GM15510 (cell line): ENCODE data around the gene FKBP15.

Experiments
- POLR2A ChIP-seq: IDR thresholded peaks from 3 replicates; pipeline ENCODE4 v1.6.1; 2011; ENCODE audit warnings: borderline replicate concordance; ENCODE audit not compliant: insufficient read length; ENCODE audit errors: extremely low read depth

The FKBP15 gene

DNA sequence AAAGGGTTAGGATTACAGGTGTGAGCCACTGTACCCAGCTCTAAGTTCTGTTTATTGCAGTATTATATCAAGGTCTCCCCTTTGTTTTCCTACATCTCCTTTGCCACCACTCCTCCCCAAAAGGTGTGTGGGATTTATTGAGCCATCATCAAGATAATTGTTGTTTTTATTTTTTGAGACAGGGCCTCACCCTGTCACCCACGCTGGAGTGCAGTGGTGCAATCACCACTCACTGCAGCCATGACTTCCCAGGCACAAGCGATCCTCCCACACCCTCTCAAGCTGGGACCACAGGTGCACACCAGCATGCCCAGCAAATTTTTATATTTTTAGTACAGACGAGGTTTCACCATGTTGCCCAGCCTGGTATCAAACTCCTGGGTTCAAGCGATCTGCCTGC, 24.8 kb upstream of the FKBP15 start:
- no peak for TF ChIP-seq POLR2A

DNA sequence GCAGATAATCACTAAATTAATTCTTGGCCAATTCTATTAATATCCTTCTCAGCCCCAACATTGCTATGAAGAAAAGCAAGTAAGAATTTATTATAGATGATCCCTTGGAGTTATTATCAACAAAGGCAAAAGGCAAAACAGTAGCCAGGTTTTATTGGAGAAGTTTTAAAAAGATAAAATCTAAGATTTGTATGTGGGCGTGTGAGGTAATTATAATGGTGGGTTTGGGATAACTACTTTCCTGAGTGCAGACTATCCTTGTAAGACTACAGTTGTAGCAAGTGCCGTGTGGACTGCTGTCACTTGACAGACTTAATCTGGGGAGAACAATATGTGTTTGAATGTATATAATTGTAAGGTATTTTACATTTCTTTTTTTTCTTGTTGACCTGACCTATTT, 23.5 kb upstream of the FKBP15 start:
- TF ChIP-seq POLR2A = no peak

DNA sequence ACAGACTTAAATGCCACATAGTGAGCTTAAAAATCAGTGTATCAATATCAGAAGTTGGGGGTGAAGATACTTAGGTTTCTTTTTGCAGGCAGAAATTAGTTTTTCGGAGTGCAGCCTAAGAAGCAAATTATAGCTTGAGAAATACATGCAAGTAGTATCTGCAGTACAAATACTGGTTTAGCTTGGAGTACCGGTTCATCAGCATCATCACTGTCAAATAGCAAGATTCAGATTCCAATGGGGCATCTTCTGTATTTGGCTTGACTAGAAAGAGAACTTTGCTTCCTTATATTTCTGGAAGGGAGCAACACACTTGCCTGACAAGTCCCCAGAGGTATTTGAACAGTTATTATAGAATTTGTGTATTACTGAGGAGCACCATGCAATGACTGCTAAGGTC, 20.1 kb upstream of the FKBP15 start:
- TF ChIP-seq POLR2A = no peak

DNA sequence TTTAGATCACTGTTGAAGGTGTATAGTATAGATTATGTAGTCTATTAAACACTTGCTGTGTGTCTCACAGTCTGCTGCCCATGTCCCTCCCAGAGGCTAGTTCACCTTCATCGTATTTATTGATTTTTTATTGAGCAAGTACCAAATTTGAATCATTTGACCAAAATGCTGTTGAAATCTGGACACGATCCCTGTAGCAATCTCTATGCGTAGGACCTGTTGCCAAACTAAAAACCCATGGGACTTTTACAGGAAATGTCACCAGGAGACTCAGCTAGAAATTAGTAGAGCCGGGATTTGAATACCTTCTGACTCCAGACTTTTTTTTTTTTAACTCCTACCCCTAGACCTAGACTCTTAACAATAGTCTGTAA, 17.8 kb upstream of the FKBP15 start:
- TF ChIP-seq POLR2A = no peak

DNA sequence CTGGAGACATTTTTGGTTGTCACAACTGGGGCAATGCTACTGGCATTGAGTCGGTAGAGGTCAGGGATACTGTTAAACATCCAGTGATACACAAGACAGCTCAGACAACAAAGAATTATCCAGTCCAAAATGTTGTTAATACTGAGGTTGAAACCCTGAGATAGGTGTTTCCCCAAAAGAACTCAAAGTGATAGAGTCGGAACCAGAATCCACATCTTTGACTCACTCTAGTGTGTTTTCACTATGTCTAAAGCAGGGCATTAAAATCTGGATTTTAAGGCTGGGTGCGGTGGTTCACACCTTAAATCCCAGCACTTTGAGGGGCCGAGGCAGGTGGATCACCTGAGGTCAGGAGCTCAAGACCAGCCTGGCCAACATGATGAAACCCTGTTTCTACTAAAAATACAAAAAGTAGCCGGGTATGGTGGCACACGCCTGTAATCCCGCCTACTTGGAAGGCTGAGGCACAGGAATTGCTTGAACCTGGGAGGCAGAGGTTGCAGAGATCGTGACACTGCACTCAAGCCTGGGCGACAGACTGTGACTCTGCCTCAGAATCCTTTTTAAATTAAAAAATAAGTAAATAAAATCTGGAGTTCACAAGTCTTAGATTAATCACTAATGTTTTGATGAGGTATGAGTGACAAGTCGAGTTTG, 17.3 kb upstream of the FKBP15 start:
- TF ChIP-seq POLR2A = no peak

DNA sequence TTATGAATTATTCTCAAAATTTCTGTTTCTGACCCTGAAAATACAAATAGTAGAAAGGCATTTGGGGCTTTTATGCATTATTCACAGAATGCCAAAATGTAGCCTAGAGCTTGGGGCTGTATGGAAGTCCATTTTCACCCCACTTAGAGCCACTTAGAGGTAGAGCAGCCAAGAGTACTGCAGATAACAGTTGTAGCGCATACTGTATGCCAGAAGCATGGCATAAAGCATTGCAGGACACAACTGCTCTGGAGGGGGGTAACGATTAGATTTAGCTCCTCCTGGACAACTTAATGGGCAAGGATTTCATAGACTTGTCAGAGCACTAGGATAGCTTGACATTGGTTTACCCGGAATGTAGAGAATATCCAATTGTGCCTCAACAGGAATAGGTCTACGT, 15.9 kb upstream of the FKBP15 start:
- TF ChIP-seq POLR2A = no peak

DNA sequence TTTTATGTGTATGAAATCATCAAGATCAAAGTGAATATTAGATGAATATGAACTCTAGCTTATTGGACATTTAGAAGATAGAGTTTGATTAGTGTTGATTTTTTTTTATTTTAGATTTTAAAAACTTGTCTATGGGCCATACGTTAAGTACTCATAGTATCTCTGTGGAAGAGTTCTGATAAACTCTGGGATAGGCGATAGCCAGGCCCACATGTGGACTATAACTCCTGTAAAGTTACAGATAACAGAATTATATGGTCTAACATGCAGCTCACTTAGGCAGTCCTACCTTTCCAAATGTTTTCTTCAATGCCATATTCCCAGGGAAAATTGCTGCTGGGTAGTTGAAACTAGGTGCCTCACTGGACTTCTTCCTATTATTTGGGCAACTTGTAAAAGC, 10.6 kb upstream of the FKBP15 start:
- TF ChIP-seq POLR2A = no peak

DNA sequence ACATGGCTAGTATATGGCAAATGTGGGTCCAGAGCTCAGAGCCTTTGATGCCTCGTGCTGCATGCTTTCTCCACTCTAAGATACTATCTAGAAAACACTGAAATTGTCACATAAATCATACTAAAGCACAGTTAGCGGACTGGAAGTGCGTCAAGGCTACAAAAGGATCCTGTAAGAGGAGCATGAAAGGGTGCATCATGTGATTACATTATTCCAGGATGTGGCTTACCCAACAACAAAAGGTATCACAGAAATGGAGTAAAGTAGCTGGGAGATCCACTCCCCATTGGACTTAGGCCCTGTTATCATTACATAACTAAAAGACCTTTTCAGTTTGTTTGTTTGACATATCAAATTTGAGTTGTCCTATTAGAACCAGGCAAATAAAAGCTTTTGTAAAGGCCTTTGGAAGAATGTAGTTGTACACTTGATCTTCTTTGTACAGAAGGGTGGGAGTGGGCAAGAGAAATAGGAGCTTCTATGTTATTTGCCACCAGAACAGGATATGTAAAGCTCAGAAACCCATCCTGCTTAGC, 7.1 kb upstream of the FKBP15 start:
- TF ChIP-seq POLR2A = no peak

DNA sequence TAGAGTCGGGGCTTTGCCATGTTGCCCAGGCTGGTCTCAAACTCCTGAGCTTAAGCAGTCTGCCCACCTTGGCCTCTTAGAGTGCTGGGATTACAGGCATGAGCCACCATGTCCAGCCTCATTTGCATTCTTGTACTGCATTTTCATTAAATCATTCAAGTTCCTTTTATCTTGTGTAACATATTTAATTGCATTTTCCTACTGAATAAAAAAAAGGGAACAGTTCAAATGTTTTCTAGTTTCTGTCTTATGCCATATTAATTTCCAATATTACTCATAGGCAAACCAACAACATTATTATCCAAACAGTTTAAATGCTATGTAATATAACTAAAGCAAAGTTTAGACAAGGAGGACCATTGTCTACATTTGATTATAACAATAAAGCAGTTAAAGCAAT, 6.4 kb upstream of the FKBP15 start:
- TF ChIP-seq POLR2A = no peak

DNA sequence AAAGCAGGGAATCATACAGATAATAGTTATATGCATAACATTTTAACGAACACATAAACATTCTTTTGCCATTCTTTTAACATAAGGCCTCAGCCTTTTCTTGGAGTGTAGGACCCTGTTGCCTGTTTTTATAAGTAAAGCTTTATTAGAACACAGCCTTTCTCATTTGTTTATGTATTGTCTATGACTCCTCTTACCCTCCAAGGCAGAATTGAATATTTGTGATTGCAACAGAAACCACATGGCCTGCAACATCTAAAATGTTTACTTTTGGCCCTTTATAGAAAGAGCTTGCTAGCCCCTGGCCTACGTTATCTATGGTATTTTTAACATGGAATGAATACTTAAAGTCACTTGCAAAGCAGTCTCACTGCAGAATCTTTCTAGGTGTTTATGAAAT, 2.9 kb upstream of the FKBP15 start:
- TF ChIP-seq POLR2A = no peak

DNA sequence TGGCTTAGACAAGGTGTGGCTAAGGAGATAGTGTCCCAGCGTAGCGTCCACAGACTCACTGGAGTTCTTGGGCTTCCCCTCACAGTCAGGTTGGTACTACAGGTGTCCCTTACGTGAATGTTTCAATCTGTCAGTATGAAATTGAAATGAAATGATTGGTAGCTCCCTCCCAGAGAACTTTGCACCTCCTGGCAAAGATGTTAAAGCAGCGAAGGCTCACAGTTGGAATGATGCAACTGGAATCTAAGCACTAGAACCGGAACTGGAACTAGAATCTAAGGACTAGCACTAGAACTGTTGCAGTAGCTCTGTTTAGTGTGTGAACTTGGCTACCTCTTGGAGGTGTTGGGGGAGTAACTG, 1.4 kb upstream of the FKBP15 start:
- TF ChIP-seq POLR2A = no peak

DNA sequence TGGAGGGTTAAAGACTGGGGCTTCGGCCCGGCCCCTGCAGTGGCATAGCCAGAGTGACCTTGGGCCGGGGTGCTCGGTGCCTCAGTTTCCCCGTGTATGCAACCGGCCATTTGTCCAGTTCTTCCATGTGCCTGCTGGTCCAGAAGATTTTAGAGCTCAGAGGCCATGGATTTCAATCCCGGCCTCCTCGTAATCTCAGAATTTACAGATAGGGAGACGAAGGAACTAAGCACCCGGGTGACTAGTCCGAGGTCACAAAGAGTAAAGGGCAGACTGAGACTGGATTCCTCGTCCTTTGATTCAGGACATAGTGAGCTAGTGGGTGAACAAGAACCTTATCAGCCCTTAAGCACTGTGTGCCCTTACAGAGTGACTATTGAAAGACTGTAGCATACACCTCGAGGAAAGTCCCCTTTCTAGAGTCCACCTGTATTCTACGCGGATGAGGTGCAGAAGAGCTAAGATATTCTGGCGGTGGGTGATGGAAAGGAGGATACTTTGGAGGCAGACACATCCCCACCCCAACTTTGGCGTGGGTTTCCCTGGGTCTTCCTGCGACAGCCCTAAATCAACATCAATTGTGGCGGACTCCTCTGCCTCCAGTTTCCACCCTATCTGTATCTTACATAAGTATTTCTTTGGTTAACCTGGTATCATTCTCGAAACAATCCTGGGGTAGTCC, 864 bp upstream of the FKBP15 start:
- TF ChIP-seq POLR2A = no peak

DNA sequence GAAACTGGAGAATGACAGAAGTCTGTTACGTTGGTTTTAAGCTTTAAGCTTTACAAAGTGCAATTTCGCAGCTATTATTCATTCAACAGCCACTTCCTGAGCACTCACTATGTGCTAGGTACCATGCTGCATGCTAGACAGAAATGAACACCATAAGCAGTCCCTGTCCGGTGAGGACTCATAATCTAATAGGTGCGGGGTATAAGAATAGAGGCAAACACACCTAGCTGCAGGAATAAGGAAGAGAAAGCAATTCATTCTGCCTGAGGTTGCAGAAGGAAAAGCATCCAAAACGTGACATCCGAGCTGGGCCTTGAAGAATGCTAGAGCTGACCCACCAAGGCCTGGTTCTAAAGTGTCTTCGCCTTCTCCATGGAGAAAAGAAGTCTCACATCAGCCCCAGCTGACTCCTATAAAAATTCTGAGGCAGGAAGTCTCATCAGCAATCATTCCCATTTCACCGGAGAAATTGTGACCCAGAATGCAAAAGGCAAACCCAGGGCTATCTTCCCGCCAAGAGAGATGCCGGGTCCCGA, 542 bp downstream of the FKBP15 start:
- TF ChIP-seq POLR2A = no peak

DNA sequence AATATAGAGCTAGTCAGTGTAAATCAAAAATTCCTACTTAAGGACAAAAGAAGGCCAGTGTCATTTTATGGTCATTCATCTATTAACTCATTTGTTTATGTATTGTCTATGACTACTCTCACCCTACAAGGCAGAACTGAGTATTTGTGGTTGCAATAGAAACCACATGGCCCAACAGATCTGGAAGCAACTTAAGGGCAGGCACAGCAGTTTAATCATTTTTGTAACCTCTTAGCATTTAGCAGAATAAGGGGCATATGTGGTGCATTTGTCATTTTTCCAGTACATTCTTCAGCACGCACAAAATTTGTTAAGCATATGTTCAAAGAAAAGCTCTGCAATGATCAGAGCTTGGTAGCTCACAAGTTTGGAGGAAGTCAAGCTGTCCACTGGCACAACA, 1.1 kb downstream of the FKBP15 start:
- TF ChIP-seq POLR2A = no peak

DNA sequence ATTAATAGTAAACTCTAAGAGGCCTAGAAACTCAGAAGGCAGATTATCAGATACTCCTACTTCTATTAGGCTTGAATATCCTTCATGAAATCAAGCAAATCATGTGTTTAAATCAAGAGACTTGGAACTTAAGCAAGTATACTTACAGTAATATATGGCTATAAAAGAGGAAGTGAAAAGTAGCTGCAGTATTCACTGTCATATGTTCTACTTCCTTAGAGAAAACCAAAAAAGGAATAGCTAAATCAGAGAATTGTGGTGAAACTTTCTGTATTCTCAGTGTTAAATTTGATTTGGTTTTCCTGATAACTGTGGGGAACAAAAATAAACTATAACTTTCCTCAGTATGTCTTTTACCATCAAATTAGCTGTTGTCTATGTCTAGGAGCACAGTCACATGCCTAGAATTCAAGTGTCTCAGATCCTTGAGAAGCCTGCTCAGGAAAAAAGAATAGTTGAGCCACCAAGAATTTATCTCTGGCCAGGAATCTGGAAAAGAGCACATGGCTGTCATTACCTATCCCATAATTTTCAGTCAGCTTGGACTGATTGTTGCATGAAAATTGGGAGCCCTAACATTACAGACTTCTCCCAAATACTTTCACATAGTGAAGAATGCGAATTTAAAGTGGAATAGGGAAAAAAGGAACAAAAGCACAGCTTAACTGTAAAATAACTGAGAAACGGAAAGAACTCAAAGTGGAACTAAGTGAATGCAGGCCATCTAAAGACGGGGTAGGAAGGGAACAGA, 1.7 kb downstream of the FKBP15 start:
- TF ChIP-seq POLR2A = no peak
